HG02840 (cell line): Measurements from ENCODE around the gene PPP1R14C.

Experiments
- ATAC-seq: cut with Tn5 transposase; IDR thresholded peaks from one replicate; pipeline ENCODE4 v1.9.1; 2021; ENCODE audit warnings: mild to moderate bottlenecking, moderate library complexity, moderate number of reproducible peaks; ENCODE audit not compliant: unreplicated experiment, low FRiP score

PPP1R14C gene

DNA sequence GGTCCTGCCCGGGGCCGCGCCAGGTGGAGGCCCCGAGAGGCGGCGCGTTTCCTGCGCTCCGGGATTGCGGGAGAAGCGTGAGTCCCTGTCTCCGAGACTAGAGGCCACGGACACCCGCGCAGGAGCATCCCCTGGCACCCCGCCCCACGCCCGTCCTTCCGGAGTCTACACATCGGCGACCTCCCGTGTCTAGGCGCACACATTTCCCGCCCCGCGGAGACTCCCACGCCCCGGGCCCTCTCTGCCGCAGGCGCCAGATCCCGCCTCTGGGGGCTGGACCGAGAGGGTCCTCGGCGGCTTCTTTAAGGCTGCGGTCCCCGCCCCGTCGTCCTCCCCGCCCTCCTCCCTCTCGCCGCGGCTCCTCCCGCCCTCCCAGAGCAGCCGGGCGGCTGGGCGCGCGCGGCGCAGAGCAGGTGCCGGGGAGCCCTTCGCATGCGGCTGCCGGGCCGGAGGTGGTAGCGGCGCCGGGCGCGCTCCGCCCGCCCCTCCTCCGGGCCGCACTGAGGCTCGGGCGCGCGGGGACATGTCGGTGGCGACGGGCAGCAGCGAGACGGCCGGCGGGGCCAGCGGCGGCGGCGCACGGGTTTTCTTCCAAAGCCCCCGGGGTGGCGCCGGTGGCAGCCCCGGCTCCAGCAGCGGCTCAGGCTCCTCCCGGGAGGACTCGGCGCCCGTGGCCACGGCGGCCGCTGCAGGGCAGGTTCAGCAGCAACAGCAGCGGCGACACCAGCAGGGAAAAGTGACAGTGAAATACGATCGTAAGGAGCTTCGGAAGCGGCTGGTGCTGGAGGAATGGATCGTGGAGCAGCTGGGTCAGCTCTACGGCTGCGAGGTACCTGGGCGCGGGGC lies at the start of gene PPP1R14C:
Gene PPP1R14C (plus strand): TSS at position 375 of the 846 bp plus-strand sequence. CDS start 149 bp downstream, at position 524.
- ATAC-seq = no peak

DNA sequence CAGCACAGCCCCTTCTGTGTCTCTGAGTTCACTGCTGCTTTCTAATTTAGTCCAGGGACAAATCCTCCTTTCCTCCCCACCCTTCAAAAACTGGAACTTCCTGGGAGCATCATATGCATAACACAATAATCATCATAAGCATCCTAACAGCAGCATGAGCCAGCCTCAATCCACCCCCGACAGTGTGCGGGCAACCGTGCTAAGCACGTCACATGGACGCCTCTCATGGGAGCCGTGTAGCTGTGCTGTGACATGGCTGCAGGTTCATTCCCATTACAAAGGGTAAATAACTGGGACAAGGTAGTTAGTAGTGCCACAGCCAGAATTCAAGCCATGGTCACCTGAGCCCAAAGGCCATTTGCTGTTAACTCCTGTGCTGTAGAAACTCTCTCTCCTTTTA lies 49.4 kb upstream of the PPP1R14C start:
- no peak for ATAC-seq

- ATAC-seq = no peak
Observed at GRCh38 chr6:150098155-150098554, 44.7 kb upstream of the PPP1R14C start.

DNA sequence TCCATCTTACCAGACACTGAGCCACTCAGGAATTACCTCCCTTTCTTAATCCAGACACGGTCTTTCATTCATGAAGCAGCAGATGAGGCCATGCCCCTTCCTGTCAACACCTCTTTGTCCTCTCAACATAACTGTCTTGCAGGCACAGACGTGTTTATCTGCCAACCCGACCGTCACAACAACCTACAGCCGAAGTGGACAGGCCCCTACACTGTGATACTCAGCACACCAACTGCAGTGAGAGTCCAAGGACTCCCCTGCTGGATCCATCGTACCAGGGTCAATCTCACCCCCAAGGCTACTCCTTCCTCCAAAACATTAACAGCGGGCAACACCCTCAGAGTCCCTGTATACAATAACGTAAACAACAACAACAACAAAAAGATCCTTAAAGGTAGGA lies 43.3 kb upstream of the PPP1R14C start:
- ATAC-seq = no peak

GRCh38 chr6:150099953-150100352 lies 42.9 kb upstream of the PPP1R14C start:
- ATAC-seq = no peak

DNA sequence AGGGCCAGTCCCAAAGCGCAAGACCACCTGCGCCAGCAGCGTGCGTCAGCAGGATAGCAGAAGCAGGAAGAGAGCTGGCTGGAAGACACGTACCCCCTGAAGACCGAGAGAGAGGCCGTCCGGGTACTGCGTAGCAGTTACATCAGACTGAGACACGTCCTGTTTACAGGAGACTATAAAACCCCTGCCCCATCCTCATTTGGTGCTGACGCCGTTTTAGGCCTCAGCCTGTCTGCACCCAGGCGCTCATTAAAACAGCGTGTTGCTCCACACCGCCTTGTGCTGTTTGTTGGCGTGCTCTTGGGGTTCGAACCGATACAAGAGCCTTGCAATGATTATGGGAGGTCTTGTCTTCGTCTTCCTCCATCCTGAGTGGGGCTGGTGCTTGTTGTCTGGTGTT lies 42.1 kb upstream of the PPP1R14C start:
- no peak for ATAC-seq

- no peak for ATAC-seq
Observed at GRCh38 chr6:150102750-150103270, 40.0 kb upstream of the PPP1R14C start.

DNA sequence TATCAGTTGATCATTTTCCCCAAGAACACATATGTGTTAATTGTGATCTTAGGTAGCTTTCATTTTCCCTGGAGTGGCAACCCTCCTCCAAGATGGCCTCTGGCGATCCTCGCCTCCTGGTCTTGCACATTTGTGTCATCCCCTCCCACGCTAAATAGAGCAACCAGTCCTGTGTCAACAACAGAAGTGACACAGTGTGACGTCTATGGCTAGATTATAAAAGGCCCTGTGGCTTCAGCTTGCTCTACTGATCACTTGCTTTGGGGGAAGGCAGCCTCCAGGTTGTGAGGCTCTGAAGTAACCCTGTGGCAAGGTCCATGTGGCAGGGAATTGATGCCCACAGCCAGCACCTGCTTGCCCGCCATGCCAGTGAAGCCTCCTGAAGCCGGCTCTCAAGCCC lies 30.6 kb upstream of the PPP1R14C start:
- ATAC-seq = no peak

GRCh38 chr6:150115769-150116168 lies 27.1 kb upstream of the PPP1R14C start:
- no peak for ATAC-seq

- ATAC-seq = no peak
Observed at GRCh38 chr6:150116200-150116800, 26.5 kb upstream of the PPP1R14C start.

DNA sequence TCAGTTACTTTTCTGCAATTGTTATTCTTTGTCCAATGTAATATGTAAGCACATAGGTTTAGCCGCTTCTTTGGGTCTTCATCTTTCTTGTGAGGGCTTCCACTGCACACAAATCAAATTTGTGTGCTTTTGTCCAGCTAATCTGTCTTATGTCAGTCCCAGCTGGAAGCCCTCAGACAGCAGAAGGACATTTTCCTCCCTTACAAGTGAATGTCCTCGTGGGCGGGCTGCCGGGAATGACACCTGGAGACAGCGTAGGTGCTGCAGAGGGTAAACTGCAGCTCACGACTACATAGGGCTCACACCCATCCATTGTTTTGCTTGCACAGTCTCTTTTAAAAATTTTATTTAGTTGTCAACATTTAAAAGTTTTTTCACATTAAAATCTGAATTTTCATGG lies 24.6 kb upstream of the PPP1R14C start:
- no peak for ATAC-seq

DNA sequence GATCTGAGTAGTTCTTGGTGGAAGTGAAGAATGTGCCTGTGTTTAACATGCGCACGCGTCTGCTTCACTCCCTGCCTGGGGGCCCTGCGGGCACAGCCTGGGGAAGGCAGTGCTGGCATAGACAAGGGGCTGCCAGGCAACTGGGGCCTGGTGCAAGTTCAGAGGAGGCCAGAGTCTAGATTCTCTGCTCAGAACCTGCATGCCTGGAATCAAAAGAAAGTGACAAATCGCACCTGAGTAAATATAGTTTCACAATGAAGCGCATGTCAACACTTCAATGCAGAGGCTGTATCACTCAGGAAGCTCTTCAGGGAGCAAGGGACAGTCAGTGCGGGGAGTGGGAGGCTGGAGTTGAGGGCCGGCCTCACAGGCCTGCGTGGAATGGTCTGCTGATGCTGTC lies 24.2 kb upstream of the PPP1R14C start:
- no peak for ATAC-seq

DNA sequence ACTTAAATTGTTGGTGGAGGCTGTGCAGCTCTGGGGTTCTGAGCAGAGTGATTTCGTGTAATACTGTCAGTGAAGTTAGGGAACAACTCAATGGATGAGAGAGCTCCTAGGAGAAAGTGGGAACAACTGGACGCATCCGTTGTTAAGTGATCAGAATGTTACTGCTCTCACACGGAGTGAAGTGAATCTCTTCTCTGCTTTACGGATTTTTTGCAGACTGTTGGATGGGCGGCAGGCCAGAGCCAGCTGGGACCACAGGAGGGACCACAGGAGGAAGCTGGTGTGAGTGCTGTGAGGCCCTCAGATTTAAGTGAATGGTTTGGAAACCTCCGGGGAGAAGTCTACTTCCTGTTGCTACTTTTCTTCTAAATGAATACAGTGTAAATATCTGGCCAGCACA lies 23.7 kb upstream of the PPP1R14C start:
- ATAC-seq = no peak

- no peak for ATAC-seq
Observed at GRCh38 chr6:150123645-150124044, 19.2 kb upstream of the PPP1R14C start.

GRCh38 chr6:150124235-150124634 lies 18.6 kb upstream of the PPP1R14C start:
- ATAC-seq = no peak

DNA sequence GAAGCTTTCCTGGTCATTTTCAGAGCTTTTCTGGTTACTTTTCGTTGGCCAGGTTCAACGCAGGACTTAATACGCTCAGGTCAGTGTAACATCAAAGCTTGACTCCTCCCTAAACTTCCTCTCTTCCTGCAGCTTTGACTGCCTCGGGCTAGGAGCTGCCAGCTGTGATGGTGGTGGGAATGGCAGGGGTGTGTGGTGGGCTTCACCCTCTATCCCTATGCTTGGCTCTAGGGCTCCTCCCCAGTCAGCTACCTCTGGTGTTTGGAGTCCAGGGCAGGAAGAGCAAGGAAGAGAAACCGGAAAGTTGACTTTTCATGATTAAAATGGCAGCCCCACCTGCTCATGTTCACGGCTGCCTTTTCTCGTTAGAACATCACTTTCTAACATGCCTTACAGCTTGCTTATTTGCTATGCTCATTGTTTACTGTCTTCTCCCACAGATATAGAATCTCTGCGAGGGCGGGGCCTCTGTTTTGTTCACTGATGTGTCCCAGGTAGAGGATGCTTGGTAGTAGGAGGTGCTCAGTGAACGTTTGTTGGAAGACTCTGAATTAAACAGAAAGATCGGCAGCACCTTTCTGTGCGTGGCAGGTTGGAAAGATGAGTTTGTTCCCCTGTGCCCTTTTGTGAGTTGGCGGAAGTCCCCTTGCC lies 16.1 kb upstream of the PPP1R14C start:
- no peak for ATAC-seq

DNA sequence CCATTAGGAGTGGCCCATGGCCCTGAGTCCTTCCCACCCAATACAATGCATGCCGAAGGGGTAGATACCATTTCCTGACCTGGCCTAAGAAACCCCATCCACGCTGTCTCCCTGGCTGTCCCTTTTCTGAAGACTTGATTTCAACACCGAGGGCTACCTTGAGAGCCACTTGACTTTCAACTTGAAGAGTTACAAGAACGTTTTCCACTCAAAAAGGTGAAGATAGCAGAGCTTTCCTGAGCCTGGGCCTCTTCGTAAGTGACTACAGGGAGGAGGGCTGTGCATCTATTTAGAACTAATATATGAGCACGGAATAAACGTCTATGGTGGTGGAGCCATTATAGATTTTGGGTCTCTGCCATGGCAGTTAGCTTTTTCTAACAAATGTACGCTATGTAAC lies 14.4 kb upstream of the PPP1R14C start:
- no peak for ATAC-seq

DNA sequence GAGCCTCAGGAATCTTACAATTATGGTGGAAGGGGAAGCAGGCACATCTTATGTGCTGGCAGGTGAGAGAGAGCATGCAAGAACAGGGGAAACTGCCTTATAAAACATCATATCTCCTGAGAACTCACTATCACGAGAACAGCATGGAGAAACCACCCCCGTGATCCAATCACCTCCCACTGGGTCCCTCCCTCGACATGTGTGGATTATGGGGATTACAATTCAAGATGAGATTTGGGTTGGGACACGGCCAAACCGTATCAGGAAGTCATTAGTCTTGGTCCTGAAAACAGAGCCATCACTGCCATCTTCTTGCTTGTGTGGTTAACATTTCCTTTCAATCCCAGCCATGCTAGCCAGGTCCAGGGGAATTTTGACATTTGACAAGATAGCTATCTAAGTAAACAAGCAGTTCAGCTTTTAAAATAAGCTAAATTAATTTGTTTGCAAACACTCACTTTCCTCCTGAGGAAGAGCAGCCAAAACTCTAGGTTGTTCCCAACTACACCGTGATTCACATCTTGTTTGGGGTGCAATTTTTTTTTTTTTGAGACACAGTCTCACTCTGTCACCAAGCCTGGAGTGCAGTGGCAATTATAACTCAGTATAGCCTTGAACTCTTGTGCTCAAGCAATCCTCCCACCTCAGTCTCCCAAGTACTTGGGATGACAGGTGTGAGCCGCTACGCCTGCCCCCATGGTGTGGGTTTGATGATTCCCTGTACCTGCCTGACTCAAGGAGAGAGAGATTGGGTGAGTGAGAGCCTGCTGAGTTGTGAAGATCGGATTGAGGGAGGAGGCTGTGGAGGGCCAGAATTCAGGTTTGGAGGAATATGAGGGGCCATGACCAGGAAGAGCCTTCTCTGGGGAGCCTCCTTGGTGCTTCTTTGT lies 13.0 kb upstream of the PPP1R14C start:
- no peak for ATAC-seq

DNA sequence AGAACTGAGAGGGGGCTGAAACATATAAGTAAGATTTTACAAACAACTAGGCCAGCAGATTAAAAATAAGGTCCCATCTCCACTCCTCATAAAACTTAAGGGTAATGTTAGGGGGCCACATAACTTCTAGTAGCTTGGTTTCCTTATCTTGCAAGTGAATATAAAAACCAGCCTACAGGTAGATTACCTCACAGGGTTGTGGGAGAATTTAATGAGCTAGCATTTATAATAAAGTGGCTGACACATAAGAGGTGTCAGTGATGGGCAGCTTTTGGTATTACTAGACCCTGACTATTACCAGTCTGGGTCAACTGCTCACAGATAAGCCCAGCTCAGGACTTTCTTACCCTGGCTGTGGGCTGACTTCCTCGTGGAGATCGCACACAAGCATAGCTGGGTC lies 9.2 kb upstream of the PPP1R14C start:
- ATAC-seq = no peak

- no peak for ATAC-seq
Observed at GRCh38 chr6:150134280-150134920, 8.4 kb upstream of the PPP1R14C start.
